IgD-negative memory B cell (primary cell): Measurements from ENCODE around the gene CASZ1. TPM values are rescaled to one million over a fixed set of nuclear protein-coding genes. Genes with fewer than 3 reads are reported as not detected.

Experiments
- H3K27ac Mint-ChIP-seq, 3 donors: one replicate each; pipeline ENCODE4 v1.8.0; 2020 to 2022; ENCODE audit warnings: mild to moderate bottlenecking in 3 of 3, mixed read lengths in 3 of 3, moderate library complexity in 1 of 3
- H3K27me3 Mint-ChIP-seq: one replicate; pipeline ENCODE4 v1.8.0; 2021; ENCODE audit warnings: mixed read lengths
- H3K36me3 Mint-ChIP-seq: one replicate; pipeline ENCODE4 v1.8.0; 2020; ENCODE audit warnings: mild to moderate bottlenecking, mixed read lengths
- H3K4me1 Mint-ChIP-seq, 3 donors: one replicate each; pipeline ENCODE4 v1.8.0; 2020 to 2022; ENCODE audit warnings: mixed read lengths in 3 of 3, mild to moderate bottlenecking in 1 of 3
- H3K4me3 Mint-ChIP-seq, 4 donors: one replicate each; pipeline ENCODE4 v1.8.0; 2020 to 2022; ENCODE audit warnings: mild to moderate bottlenecking in 4 of 4, mixed read lengths in 4 of 4, moderate library complexity in 3 of 4
- H3K9me3 Mint-ChIP-seq, 3 donors: one replicate each; pipeline ENCODE4 v1.8.0; 2020 to 2021; ENCODE audit warnings: mixed read lengths in 3 of 3, mild to moderate bottlenecking in 1 of 3
- polyA plus RNA-seq: library from polyadenylated mRNA; unstranded; fragments of 300-500 nt; fragmentation: Illumina TruSeq; gene quantifications from one replicate; pipeline ENCODE4 v1.2.3, GENCODE V29; 2021

The CASZ1 gene
- polyA plus RNA-seq, 1 donor from 2014 or later = 5.6 TPM

GRCh38 chr1:10651389-10651766 lies 145.1 kb downstream of the CASZ1 start:
- no peak overlapping the region for H3K27ac Mint-ChIP-seq
- H3K4me3 Mint-ChIP-seq = no peak overlapping the region
- no peaks in the 10 kb centered on the region for H3K27me3 Mint-ChIP-seq
- no peaks in the 10 kb centered on the region for H3K9me3 Mint-ChIP-seq
- peaks cover 4% of the 10 kb centered on the region for H3K36me3 Mint-ChIP-seq
- H3K4me1 Mint-ChIP-seq = no peaks in the 10 kb centered on the region

GRCh38 chr1:10650556-10651388 lies 145.7 kb downstream of the CASZ1 start:
- H3K36me3 Mint-ChIP-seq = peaks cover 4% of the 10 kb centered on the region
- H3K27ac Mint-ChIP-seq = no peak overlapping the region
- H3K27me3 Mint-ChIP-seq = no peaks in the 10 kb centered on the region
- no peaks in the 10 kb centered on the region for H3K4me1 Mint-ChIP-seq
- H3K9me3 Mint-ChIP-seq = no peaks in the 10 kb centered on the region
- no peak overlapping the region for H3K4me3 Mint-ChIP-seq

- H3K36me3 Mint-ChIP-seq = peaks cover 4% of the 10 kb centered on the region
Observed at GRCh38 chr1:10649517-10650201, 146.8 kb downstream of the CASZ1 start.

GRCh38 chr1:10648689-10649516 lies 147.5 kb downstream of the CASZ1 start:
- Mint-ChIP-seq H3K27ac (no peak overlapping the region), H3K9me3 (no peaks in the 10 kb centered on the region), H3K36me3 (no peaks in the 10 kb centered on the region), H3K27me3 (no peaks in the 10 kb centered on the region), H3K4me1 (no peaks in the 10 kb centered on the region), H3K4me3 (no peak overlapping the region)

More at GRCh38 chr1:10649517-10650201, 146.8 kb downstream of the CASZ1 start:
- Mint-ChIP-seq H3K4me1 (no peaks in the 10 kb centered on the region), H3K4me3 (no peak overlapping the region), H3K27ac (no peak overlapping the region), H3K9me3 (no peaks in the 10 kb centered on the region), H3K27me3 (no peaks in the 10 kb centered on the region)

GRCh38 chr1:10647414-10648170 lies 148.9 kb downstream of the CASZ1 start:
- H3K4me1 Mint-ChIP-seq = no peaks in the 10 kb centered on the region
- no peaks in the 10 kb centered on the region for H3K9me3 Mint-ChIP-seq
- no peaks in the 10 kb centered on the region for H3K36me3 Mint-ChIP-seq
- no peak overlapping the region for H3K27ac Mint-ChIP-seq
- no peaks in the 10 kb centered on the region for H3K27me3 Mint-ChIP-seq
- no peak overlapping the region for H3K4me3 Mint-ChIP-seq

- Mint-ChIP-seq H3K4me3 (no peak overlapping the region), H3K9me3 (no peaks in the 10 kb centered on the region), H3K4me1 (no peaks in the 10 kb centered on the region), H3K27me3 (no peaks in the 10 kb centered on the region), H3K27ac (no peak overlapping the region), H3K36me3 (no peaks in the 10 kb centered on the region)
Observed at GRCh38 chr1:10646347-10646861, 150.0 kb downstream of the CASZ1 start.

- no peaks in the 10 kb centered on the region for H3K4me1 Mint-ChIP-seq
- no peak overlapping the region for H3K27ac Mint-ChIP-seq
- no peaks in the 10 kb centered on the region for H3K27me3 Mint-ChIP-seq
- H3K9me3 Mint-ChIP-seq = no peaks in the 10 kb centered on the region
- H3K4me3 Mint-ChIP-seq = no peak overlapping the region
- no peaks in the 10 kb centered on the region for H3K36me3 Mint-ChIP-seq
Observed at GRCh38 chr1:10644307-10645128, 151.9 kb downstream of the CASZ1 start.

GRCh38 chr1:10643607-10644306 lies 152.7 kb downstream of the CASZ1 start:
- Mint-ChIP-seq H3K36me3 (no peaks in the 10 kb centered on the region), H3K4me1 (no peaks in the 10 kb centered on the region), H3K9me3 (no peaks in the 10 kb centered on the region), H3K27ac (no peak overlapping the region), H3K4me3 (no peak overlapping the region), H3K27me3 (no peaks in the 10 kb centered on the region)

GRCh38 chr1:10642403-10643080 lies 153.9 kb downstream of the CASZ1 start:
- no peak overlapping the region for H3K4me3 Mint-ChIP-seq
- no peak overlapping the region for H3K27ac Mint-ChIP-seq
- H3K4me1 Mint-ChIP-seq = no peaks in the 10 kb centered on the region
- no peaks in the 10 kb centered on the region for H3K27me3 Mint-ChIP-seq
- no peaks in the 10 kb centered on the region for H3K9me3 Mint-ChIP-seq
- no peaks in the 10 kb centered on the region for H3K36me3 Mint-ChIP-seq

GRCh38 chr1:10641976-10642375 lies 154.5 kb downstream of the CASZ1 start:
- H3K27me3 Mint-ChIP-seq = no peaks in the 10 kb centered on the region
- H3K4me1 Mint-ChIP-seq = no peaks in the 10 kb centered on the region
- no peak overlapping the region for H3K27ac Mint-ChIP-seq
- no peak overlapping the region for H3K4me3 Mint-ChIP-seq
- H3K36me3 Mint-ChIP-seq = no peaks in the 10 kb centered on the region
- no peaks in the 10 kb centered on the region for H3K9me3 Mint-ChIP-seq

GRCh38 chr1:10640843-10641553 lies 155.4 kb downstream of the CASZ1 start:
- no peaks in the 10 kb centered on the region for H3K4me1 Mint-ChIP-seq
- peak overlapping the region in 2 of 3 donors; percentile 32 to 39 for H3K27ac Mint-ChIP-seq
- H3K4me3 Mint-ChIP-seq = no peak overlapping the region
- H3K9me3 Mint-ChIP-seq = no peaks in the 10 kb centered on the region
- no peaks in the 10 kb centered on the region for H3K27me3 Mint-ChIP-seq
- no peaks in the 10 kb centered on the region for H3K36me3 Mint-ChIP-seq

- Mint-ChIP-seq H3K9me3 (no peaks in the 10 kb centered on the region), H3K27me3 (no peaks in the 10 kb centered on the region), H3K4me1 (no peaks in the 10 kb centered on the region), H3K36me3 (no peaks in the 10 kb centered on the region), H3K4me3 (no peak overlapping the region), H3K27ac (no peak overlapping the region)
Observed at GRCh38 chr1:10639775-10640578, 156.5 kb downstream of the CASZ1 start.
